ENCODE measurements around the gene EHBP1L1. TPM values are rescaled to one million over a fixed set of nuclear protein-coding genes. Genes with fewer than 3 reads are reported as not detected.

The EHBP1L1 gene
- total and polyA plus RNA-seq, 2 of the 13 experiments (the other 11 are each of a cell fraction or from before 2014, with no cell fraction given), result 8.3 to 10.6 TPM

DNA sequence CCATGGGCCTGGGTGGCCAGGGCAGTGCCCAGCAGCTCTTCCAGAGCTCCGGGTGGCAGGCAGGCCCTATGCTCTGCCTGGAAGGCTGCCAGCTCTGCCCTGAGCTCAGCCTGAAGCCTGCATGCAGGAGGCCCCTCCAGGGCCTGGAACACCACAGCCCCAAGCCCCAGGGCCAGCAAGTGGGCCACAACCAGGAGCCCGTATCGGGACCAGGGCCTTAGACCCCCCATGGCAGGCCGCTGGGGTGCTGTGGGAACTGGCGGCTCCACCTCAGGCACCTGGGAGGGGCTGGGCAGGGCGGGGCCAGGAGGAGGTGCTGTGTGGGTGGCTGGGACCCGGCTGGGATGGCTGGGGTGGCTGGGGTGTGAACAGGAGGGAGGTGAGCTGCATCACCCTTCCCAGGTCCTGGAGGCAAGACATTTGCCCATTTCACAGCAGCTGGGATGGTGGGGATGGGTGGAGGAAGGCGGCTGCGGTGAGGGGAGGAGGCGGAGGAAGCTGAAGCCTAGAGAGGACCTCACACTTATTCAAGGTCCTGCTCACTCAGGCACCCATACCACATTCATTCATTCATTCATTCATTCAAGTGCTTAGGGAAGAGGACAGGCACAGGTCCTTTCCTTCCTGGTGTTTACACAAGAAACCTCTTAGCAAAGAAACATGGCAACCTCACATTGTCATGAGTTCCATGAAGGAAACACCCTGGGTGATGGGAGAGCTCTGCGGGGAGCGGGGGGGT is 19.9 kb downstream of the EHBP1L1 start, which contains the start of gene KCNK7:
Gene KCNK7, minus strand, starts transcription at position 258 of the 739 bp plus-strand sequence. Its CDS starts 28 bp downstream, at position 230.
- Histone ChIP-seq H3K9me3 (ENCODE audit: low read length) (no peaks in the 10 kb centered on the region), H3K4me2 (ENCODE audit: low read depth, low read length) (no peak within 1 kb of the TSS), H2AFZ (ENCODE audit: low read length) (no peak within 1 kb of the TSS), H3K4me3 (replicated peaks in 1 of 3; ENCODE audit: insufficient read depth in 1 of 3, low read depth in 2 of 3, low read length in 3 of 3) (no peak within 1 kb of the TSS), H3K27me3 (ENCODE audit: control insufficient read depth in 1 of 2, insufficient read depth in 2 of 2, low read length in 2 of 2) (no peaks in the 10 kb centered on the region), H3K27ac (ENCODE audit: extremely low read length, insufficient read depth, low read length) (no peak within 1 kb of the TSS), H3K79me2 (ENCODE audit: insufficient read depth, low read length) (no peaks in the 10 kb centered on the region), H3K36me3 (replicated peaks in 1 of 2; ENCODE audit: control insufficient read depth in 1 of 2, insufficient read depth in 2 of 2, low read length in 2 of 2) (peaks cover 14 to 18% of the 10 kb centered on the region in 2 experiments; a peak in 4 of 5 replicates), H3K9ac (ENCODE audit: insufficient read depth, low read depth, low read length) (no peak within 1 kb of the TSS), H4K20me1 (ENCODE audit: insufficient read depth, low read length) (0 out of 2 replicates have a peak, but pooled peaks cover 3% of the 10 kb centered on the region), H3K4me1 (ENCODE audit: insufficient read depth, low read length) (no peaks in the 10 kb centered on the region)
- ChIA-PET POLR2A (interaction anchor here (0.8 to 1.7 kb wide), 5 partner anchors 8 to 15 kb away, joined by 3 to 7 read pairs (median 4); no protein-coding TSS in a partner anchor), CTCF (ENCODE audit: low intra/inter-chr PET ratio, low total read pairs) (no interaction called here)
- no peak for DNase-seq (ENCODE audit: low spot score)
- BruUV-seq (replicated peaks), result no TSS peak
- in situ Hi-C loops (cut with HindIII; ENCODE audit: extremely low pct_ligation_motif_present, low pct_unique_long_range_greater_than_20kb) (no loop called here), intact Hi-C loops (cut with micrococcal nuclease; ENCODE audit: unreplicated experiment) (no loop called here)
- ATAC-seq, result peak; percentile 12
- FAIRE-seq, result no peak
- WGBS (ENCODE audit: low lambda C conversion rate), result 63% methylated on average over 11 of the region's 12 CpGs
- TF ChIP-seq BRD4 (CRISPR knock-in tag; IDR thresholded peaks at IDR 0.05) (no peak), POLR2AphosphoS2 (IDR thresholded peaks at IDR 0.05; ENCODE audit: low read depth, low read length) (peak; percentile 43; the same call in 1 of the 2 replicates), ZNF746 (CRISPR knock-in tag; IDR thresholded peaks at IDR 0.05) (no peak), BCL6 (CRISPR knock-in tag; IDR thresholded peaks at IDR 0.05) (no peak), JUNB (CRISPR knock-in tag; IDR thresholded peaks at IDR 0.05; ENCODE audit: borderline replicate concordance) (no peak), POLR2G (IDR thresholded peaks at IDR 0.05; ENCODE audit: low read depth, low read length) (0 out of 2 replicates have a peak, but pooled peaks have one; percentile 24), PRPF4 (IDR thresholded peaks at IDR 0.05; ENCODE audit: low read depth, low read length, poor library complexity, severe bottlenecking) (no peak), SIX1 (CRISPR knock-in tag; IDR thresholded peaks at IDR 0.05; ENCODE audit: borderline replicate concordance) (no peak), SP1 (IDR thresholded peaks at IDR 0.05) (no peak), SP1 (CRISPR knock-in tag; IDR thresholded peaks at IDR 0.05) (no peak), KAT2B (IDR thresholded peaks at IDR 0.05; ENCODE audit: borderline replicate concordance, low read depth, low read length) (no peak), TBP (CRISPR knock-in tag; IDR thresholded peaks at IDR 0.05) (no peak), ZNF24 (IDR thresholded peaks at IDR 0.05) (peak; percentile 83), CENPX (CRISPR knock-in tag; IDR thresholded peaks at IDR 0.05) (no peak), AGO2 (optimal IDR thresholded peaks at IDR 0.05; ENCODE audit: low read depth, low read length) (peak; percentile 80), MTF2 (CRISPR knock-in tag; IDR thresholded peaks at IDR 0.05; ENCODE audit: borderline replicate concordance) (no peak), ZNF34 (CRISPR knock-in tag; IDR thresholded peaks at IDR 0.05; ENCODE audit: borderline replicate concordance) (no peak), RBFOX2 (IDR thresholded peaks at IDR 0.05; ENCODE audit: low read depth, low read length) (peak; percentile 51; the same call in 1 of the 2 replicates)
- TF ChIP-seq, protein P1, sequence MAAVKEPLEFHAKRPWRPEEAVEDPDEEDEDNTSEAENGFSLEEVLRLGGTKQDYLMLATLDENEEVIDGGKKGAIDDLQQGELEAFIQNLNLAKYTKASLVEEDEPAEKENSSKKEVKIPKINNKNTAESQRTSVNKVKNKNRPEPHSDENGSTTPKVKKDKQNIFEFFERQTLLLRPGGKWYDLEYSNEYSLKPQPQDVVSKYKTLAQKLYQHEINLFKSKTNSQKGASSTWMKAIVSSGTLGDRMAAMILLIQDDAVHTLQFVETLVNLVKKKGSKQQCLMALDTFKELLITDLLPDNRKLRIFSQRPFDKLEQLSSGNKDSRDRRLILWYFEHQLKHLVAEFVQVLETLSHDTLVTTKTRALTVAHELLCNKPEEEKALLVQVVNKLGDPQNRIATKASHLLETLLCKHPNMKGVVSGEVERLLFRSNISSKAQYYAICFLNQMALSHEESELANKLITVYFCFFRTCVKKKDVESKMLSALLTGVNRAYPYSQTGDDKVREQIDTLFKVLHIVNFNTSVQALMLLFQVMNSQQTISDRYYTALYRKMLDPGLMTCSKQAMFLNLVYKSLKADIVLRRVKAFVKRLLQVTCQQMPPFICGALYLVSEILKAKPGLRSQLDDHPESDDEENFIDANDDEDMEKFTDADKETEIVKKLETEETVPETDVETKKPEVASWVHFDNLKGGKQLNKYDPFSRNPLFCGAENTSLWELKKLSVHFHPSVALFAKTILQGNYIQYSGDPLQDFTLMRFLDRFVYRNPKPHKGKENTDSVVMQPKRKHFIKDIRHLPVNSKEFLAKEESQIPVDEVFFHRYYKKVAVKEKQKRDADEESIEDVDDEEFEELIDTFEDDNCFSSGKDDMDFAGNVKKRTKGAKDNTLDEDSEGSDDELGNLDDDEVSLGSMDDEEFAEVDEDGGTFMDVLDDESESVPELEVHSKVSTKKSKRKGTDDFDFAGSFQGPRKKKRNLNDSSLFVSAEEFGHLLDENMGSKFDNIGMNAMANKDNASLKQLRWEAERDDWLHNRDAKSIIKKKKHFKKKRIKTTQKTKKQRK (IDR thresholded peaks at IDR 0.05; ENCODE audit: low read length), result no peak
- TF ChIP-seq, protein P2, sequence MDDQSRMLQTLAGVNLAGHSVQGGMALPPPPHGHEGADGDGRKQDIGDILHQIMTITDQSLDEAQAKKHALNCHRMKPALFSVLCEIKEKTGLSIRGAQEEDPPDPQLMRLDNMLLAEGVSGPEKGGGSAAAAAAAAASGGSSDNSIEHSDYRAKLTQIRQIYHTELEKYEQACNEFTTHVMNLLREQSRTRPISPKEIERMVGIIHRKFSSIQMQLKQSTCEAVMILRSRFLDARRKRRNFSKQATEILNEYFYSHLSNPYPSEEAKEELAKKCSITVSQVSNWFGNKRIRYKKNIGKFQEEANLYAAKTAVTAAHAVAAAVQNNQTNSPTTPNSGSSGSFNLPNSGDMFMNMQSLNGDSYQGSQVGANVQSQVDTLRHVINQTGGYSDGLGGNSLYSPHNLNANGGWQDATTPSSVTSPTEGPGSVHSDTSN (CRISPR knock-in tag; IDR thresholded peaks at IDR 0.05; ENCODE audit: borderline replicate concordance), result no peak

All from HepG2 (cell line).